Activated T-cell treated with anti-CD3 and anti-CD28 coated beads for 1 hour (primary cell): Measurements from ENCODE around the gene C1orf159.

Experiments
- DNase-seq: peaks from one replicate; pipeline ENCODE4 v3.0.0-alpha.2; 2020; ENCODE audit warnings: low read depth

C1orf159 gene

DNA sequence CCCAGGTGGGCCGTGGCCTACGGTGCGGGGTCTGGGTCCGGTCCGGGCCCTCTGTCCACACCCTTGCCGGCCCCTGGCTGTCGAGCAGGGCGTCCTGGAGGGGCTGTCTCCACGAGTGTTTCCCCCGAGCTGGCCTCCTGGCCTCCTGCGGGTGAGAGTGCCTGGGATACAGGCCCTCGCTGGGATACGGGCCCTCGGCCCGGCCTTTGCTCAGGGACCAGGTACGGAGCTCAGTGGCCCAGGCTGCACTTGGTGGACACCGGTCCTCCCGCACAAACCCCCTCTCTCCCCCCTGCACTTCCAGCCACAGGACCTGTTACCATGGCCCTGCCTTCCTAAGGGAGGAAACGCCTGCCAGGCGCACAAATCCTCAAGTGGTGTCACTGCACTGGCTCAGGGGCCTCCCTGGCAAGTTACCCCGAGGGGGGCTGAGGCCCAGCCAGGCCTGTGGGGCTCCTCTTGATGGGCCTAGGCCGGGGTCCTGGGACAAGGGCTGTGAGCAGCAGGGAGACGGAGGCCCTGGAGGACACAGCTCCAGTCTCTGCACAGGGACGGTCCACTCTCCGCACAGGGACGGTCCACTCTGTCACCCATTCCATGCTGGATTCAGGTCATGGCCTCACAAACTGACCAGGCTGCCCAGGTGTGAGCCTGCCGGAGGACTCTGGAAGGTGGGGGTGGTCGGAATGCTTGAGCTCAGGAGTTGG lies 23.6 kb downstream of the C1orf159 start:
- DNase-seq = no peak

DNA sequence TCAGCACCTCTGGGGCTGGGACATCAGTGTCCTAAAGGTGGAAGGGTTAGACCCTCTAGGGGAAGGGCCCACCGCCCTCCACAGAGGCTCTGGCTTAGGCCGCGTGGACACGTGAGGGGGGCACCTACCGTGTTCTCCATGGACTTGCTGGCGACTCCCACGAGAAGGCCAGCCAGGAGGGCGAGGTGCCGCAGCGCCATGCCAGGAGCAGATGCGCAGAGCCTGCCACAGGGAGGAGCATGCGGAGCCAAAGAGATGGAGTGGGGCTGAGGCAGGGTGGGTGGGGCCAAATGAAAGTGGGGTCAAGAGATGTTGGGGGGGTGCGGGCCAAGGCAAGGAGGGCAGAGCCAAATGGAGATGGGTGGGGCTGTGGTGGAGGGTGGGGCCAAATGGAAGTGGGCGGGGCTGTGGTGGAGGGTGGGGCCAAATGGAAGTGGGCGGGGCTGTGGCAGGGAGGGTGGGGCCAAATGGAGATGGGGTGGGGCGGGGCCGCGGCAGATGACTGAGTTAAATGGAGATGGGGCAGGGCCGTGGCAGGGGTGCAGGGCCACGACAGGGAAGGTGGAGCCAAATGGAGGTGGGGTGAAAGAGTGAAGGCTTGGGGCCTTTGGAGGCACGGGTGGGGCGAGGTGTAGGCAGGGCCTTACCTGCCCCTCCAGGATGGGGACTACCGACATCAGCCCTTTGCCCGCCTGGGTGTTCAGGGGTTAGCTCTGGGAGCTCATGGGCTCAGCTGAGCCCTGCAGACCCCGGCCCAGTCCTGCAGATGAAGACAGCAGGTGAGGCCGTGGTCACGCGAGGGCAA lies 24.3 kb downstream of the C1orf159 start:
- DNase-seq = no peak

DNA sequence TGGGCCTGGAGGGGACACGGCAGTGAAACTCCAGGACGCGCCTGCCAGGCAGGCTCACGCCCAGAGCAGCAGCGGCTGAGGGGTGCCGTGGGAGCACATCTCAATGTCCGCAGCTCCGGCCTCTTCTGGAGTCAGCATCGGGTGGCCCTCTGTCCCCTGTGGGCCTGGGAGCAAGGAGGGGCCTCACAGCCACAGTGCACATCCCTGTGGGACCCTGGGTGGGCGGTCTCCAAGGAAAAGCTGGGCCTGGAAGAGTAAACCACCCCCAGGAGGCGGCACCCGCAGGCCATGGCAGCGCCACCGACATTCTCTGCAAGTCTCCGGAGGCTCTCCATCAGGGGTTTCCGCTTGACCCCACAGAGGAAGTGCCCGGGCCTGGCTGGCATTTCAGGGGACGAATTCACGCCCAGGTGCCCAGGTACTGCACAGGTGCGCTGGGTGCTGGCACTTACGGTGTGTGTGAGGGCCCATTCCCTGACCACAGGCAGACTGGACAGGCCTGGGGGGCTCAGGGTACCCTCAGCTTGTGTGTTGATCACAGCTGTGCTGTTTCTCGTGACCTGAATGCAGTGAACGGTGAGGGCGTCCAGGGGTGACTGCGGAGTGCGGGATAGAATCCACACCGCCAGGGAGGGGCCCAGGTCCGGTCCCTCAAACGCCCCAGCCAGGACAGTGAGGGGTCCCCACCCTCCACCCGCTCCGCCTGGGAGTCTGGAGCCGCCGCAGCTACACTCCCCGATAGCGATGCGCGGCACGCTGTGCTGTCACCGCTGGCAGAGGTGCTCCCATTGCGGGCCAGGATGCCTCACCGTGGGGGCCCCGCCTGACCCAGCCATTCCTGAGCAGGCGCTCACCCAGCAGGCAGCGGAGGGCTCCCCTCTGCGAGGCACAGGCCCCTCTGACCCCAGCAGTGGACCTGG lies 25.2 kb downstream of the C1orf159 start:
- DNase-seq = no peak

DNA sequence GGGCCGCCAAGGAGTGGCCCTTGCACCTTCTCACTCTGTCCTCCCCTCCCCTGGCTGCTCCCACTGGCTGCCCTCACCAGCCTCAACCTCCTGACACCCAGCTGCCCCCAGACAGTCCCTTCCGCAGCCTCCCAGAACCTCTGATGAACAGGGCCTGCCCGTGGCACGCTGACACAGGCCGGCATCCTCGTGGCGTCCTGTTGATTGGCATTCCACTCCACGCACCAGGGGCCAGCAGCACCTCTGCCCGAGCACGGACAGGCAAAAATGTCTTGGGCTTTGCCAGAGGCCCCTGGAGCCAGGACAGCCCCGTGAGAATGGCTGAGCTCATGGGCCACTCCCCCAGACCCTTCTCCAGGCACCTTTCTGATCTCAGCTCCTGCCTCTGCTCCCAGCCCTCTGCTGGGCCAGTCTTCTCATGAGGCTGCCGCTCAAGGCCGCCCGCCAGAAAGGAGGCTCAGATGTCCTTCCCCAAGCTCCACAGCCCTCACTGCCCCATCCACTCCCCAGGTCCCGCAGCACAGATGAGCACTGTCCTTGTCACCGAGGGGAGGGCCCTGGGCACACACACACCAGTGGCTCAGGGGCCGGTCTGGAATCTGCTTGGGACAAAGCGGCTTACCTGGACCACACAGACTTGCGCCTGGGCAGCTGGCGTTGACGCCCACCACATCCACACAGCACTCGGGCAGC lies 26.0 kb downstream of the C1orf159 start:
- no peak for DNase-seq

DNA sequence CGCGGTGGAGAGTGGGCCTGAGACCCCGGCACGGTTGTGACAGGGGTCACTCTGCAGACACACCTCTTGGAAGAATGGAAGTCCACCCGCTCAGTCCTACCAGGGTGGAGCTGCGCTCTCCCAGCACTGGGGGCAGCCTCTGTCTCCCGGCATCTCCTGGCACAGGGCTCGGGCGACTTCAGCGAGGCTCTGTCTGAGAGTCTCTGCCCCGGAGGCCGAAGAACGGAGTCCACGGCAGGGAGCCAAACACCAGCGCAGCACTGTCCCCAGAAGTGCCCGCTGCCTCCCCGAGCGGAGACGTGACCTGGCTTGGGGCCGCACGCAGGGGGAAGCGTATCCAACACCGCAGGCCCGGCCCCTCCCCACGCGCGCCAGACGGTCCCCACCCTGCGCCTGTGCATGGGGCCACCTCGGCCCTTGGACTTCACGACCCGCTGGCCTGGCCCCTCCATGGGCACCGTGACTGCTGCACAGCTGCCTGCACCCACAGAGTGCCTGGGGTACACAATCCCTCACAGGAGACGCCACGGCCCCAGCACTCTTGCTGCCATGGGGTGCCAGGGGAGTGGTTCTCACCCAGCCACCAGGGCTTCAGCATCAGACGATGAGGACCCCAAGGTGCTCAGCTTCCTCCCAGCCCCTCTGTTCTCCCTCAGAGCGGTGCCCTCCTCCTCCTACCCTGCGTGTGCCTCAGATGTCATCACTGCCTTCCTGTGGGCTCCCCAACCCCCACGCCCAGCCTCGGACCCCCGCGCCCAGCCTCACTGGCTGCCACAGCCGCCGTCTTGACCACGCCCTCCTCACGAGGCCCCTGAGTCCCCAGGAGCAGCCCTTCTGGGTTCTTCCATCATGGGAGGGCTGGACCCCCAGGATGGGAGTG lies 26.8 kb downstream of the C1orf159 start:
- no peak for DNase-seq

DNA sequence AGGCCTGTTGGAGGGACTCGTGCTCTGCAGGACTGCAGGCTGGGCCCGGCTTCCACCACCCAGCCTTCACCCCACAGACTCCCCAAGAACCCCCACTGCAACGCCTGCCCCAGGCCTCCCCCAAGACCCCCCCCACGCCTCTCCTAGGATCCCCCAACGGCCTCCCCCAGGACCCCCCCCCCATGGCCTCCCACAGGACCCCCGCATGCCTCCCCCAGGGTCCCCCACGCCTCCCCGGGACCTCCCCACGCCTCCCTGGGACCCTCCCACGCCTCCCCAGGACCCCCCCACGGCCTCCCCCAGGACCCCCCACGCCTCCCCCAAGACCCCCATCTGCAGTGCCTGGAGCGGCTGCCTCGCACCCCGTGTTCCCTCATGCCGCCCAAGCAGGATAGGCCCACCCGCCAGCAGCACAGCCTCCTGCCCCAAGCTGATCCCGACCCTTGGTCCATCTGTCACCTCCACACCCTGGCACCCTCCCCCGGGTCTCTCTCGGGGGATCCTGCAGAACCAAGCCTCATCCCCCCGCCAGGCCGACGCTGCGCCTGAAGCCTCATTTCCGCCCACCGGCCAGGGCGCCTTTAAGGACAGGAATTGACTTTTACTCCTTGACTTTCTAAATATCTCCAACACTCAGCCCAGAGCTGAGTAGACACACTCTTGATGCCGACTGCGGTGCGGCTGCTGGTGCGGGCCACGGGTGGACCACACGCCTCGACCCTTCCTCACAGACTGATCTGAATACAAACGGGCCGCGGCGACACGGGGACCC lies 27.7 kb downstream of the C1orf159 start:
- no peak for DNase-seq

DNA sequence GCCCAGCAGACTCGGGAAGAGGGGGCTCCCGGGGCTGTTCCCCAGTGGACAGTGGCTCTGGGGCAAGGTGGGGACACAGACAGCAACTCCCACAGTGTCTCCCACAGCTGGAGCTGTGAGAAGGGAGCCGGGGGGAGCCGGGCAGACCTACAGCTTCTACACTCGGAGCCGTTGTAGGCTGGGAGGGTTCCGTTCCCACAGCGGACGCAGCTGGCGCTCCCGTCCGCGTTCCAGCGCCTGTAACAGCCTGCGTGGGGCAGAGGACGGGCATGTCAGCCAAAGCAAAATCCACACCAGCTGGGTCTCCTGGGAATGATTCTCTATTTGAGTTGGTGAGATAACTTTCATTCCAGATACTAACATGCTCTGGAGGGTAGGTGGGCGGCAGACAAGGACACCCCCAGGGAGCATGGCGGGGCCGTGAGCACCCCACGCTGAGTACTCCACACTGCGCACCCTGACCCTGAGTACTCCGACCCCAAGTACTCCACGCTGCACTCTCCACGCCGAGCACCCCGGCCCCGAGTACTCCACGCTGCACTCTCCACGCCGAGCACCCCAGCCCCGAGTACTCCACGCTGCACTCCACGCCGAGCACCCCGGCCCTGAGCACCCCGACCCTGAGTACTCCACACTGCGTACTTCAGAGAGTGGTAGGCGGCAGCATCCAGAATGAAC lies 28.4 kb downstream of the C1orf159 start:
- DNase-seq = no peak

DNA sequence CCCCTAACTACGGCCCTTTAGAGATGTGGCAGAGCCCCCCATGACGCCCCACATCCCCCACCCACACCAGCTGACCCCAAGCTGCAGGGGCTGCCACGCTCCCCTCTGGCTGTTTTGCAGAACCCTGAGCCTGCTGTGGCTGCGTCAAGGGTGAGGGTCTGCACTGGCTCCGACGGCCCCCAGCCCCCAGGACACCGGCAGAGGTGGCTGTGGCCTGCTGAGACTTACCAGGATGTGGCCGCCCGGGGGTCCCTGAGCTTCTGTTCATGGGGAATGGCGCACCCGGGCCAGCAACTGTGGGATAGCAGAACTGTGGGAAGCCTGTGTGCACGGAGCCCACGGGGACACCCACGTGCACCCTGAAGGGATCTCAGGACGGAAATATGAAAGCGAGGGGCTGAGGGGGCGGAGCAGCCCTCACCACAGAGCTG lies 29.0 kb downstream of the C1orf159 start:
- DNase-seq = no peak

DNA sequence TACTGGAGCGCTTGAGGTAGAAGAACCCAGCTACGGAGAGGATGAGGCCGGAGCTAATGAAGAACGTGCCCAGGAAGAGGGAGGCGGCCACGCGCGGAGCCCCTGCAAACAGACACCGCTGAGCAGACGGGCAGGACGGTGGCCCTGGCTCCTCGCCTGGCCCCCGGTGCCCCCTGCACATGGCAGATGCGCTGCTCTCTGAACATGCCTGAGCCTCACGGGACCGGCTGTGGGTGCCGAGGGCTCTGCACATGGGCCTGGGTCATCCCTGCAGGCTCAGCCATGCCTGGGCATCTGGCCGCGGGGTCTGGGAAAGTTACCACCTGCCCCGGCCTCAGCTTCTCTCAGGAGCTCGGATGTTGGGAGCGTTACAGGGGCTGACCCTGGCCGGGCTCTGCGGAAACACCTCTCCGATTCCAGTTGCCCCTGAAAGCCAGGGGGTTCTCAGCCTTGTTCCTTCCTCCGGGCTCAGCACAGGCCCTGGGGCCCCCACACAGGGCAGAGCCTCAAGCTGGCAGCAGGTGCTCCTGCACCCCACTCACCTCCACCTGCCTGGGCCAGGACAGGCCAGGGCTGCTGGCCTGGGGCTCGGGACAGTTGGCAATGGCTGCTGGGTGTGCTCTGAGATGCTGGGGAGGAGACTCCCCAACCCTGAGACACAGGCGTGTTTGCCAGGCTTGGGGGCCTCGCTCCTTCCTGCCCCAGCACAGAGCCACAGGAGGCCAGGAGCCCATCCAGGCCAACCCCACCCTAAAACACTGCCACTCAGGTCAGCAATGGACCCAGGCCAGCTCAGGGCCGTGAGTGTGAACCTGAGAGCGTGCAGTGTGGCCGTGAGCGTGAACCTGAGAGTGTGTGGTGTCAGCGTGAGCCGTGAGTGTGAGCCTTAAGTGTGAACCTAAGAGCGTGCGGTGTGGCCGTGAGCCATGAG lies 29.7 kb downstream of the C1orf159 start:
- DNase-seq = no peak

DNA sequence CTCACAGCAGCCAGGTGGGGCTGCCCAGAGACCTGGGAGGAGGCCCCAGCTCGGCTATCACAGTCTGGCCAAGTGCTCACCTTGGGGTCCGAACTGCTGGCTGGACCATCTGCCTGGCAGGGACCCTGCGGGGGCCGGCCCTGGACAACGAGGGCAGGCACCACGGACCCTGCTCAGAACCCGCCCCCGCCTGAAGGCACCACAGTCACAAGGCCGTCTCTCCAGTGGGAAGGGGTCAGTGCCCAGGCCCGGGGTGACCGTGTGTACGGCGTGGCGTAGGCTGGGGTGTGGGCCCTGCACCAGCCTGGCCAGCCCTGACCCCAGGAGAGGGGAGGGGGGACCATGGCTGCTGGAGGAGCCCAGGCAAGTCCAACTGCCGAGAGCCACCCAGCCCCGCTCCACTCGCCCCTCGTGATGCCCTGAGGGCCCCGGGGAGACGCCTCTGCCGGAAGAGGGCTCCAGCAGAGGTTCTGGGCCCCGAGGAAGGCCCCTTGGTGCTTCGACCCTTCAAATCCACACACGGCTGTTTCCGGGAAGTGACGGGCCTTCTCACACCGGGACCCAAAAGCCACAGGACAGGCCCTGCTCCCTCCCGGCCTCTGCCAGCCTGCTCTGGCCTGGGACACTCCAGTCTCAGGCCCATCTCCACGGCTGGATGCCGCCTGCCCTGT lies 30.6 kb downstream of the C1orf159 start:
- DNase-seq = no peak

DNA sequence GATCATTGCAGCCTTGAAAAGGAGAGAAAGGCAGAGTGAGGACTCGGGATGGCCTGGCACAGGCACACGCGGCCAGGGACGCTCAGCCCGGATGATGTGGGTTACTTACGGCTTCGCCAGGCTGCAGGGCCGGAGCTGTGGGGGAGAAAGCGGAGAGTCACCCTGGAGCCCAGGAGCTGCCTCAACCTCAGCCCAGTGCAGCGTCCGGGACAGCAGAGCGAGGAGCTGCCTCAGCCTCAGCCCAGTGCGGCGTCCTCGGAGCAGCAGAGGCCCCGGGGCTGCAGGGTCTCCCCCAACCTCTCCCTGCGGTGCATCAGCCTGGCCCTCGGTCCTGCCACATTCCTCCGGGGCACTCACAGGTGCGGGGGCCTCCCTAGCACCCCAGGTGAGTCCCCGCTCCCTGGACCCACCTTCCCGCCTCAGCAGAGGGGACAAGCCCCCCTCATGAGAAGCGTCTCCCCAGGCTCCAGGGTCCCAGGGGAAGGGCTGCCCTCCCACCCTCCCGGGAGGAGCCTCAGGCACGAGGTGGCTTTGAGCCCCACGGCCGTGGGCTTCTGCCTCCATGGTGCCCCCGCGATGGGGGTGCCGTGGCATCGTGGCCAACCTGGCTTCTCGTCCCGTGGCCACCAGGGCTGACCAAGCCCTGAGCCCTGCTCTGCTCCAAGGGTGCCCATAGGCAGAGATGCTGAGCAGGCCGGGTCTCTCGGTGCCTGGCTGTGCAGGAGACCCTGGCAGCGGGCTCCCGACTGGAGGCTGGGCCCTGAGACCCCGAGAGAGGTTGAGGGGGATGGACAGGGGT lies 31.3 kb downstream of the C1orf159 start:
- DNase-seq = no peak

DNA sequence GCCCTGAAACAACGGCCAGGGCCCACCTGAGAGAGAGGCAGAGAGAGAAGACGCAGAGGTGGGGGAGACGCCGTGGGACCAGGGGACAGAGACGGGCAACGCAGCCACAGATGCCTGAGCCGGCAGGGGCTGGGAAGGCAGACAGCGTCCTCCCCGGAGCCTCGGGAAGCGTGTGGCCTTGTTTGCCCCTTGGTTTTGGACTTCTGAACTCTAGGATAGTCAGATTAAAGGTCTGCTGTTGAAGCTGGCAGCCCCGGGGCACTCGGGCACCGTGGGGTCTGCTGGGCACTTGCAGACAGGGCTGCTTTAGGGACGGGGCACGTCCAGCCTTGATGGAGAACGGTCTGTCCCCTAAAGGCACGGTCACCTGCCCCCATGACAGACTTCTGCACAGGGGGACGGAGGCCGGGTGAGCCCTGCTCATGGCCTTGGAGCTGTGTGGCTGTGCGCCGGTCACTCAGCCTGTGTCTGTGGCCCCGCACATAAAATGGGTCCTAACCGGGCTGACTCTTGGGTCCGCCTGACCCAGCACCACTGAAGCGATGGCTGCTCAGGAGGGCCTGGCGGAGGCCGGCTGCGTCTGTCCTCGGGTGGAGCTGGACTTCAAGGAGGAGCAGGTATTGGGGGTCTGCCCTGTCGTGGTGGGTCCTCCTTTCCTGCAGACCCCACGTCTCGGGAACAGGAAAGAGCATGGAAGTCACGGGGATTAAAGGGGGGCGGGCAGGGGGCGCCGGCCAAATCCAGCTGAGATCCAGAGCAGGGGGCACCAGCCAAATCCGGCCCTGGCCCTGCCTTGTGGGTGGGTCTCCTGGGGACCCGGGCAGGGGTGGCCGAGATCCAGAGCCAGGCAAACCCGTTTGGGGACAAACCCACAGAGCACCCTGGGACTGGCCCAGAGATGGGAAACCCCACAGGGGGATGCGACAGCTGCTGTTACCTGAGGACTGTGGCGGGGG lies 32.2 kb downstream of the C1orf159 start:
- no peak for DNase-seq

DNA sequence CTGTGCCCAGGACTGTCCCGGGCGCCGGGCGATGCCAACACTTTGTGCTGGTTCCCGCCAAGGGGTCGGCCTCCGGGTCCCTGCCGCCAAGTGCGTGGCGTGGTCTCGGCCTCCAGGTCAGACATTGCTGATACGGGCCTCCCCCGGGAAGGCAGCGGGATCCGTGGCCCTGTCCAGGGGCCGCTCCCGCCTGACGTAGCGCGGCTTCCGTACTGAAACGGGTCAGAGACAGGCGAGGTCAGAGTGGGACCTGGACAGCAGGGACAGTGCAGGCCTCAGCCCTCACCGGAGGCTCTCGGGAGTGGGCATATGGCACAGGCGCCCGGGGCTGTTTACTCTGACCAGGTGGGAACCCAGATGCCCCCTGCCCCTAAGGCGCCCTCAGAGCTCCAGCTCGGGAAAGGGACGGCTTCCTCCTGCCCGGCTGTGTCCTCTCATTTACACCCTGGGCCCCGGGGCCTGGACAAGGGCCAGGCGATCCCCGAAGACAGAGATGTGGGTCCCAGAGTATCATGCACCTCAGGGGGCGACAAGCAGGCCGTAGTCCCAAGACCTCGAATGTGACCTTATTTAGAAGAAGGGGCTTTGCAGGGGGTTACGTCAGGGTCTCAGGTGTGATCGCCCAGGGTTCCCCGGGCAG lies 33.0 kb downstream of the C1orf159 start:
- DNase-seq = no peak

DNA sequence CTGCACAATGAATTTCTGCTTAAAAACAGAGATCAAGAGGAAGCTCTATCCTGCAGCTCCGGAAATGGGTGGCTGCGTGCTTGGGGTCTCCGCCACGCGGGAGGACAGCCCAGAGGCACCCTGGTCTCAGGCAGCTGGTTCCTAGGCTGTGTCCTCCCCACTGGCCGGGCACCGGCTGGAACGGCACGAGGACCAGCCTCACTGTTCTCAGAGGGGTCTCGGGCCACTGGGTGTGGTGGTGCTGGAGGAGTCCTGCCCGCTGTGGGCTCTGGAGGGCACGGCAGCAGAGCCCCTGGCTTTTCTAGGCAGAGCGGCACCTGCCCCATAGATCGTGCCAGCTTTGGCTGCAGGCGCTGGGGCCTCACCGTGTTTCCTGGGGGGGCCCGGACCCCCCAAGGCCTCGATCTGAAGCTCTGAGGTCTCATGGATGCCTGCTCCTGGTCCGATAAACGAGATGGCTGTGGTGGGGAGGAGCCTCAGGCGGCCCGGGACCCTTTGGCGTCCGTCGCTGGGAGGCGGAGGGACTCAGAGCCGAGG lies 33.6 kb downstream of the C1orf159 start:
- DNase-seq = no peak
